ENCODE measurements around the gene FBXL17. TPM values are rescaled to one million over a fixed set of nuclear protein-coding genes. Genes with fewer than 3 reads are reported as not detected.
A peak's percentile ranks its signal among the peaks of the same experiment; 100 is the strongest.

FBXL17 gene
- total and polyA plus RNA-seq, 9 of the 15 experiments (the other 6 are each of a cell fraction or from before 2014, with no cell fraction given) = 0.32 to 5.4 (median 1.8) TPM

GRCh38 chr5:108367679-108368334 lies 14.1 kb downstream of the FBXL17 start (continued):
- TF ChIP-seq, protein P1, sequence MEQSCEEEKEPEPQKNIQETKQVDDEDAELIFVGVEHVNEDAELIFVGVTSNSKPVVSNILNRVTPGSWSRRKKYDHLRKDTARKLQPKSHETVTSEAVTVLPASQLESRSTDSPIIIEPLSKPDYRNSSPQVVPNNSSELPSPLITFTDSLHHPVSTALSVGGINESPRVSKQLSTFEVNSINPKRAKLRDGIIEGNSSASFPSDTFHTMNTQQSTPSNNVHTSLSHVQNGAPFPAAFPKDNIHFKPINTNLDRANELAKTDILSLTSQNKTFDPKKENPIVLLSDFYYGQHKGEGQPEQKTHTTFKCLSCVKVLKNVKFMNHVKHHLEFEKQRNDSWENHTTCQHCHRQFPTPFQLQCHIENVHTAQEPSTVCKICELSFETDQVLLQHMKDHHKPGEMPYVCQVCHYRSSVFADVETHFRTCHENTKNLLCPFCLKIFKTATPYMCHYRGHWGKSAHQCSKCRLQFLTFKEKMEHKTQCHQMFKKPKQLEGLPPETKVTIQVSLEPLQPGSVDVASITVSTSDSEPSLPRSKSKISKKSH (CRISPR knock-in tag; IDR thresholded peaks at IDR 0.05) = no peak
- no peak for TF ChIP-seq NR3C1 (CRISPR knock-in tag; IDR thresholded peaks at IDR 0.05)

DNA sequence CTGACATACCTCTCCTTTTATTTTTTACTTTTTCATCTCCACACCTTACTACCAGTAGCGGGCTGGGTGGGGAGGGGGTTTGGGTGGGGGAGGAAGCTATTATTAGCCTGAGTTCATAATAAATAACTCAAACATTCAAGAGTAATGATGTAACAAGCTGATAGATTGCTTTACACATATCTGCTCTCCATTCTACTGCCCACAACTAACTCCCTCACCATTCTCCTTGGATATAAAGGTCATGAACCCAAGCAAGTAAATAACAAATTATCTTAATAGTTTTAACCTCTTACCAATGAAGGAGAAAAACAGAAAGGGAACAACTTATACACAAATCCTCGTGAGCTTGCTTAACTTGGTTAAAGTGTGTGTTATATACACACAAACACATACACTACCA lies 15.4 kb downstream of the FBXL17 start:
- H3K9me3 ChIP-seq (replicated peaks; ENCODE audit: control insufficient read depth, insufficient read depth, low read depth, low read length) = no peaks in the 10 kb centered on the region
- H3K36me3 ChIP-seq (ENCODE audit: control insufficient read depth, insufficient read depth, low read length) = no peaks in the 10 kb centered on the region
- no peaks in the 10 kb centered on the region for H3K79me2 ChIP-seq (ENCODE audit: control insufficient read depth, insufficient read depth, low read length)
- WGBS (ENCODE audit: insufficient coverage, low coverage, missing lambda C conversion rate) = 19% methylated on average over 2 of the region's 2 CpGs
- POLR2A ChIA-PET = interaction anchor here (0.9 to 1.5 kb wide), 2 partner anchors 11 to 15 kb away, joined by 3 to 4 read pairs; partner anchors contain the start of gene FBXL17
- DNase-seq (ENCODE audit: extremely low read depth in 1 of 4, low spot score in 3 of 4) (no peak), FAIRE-seq (no peak), ATAC-seq (peak; percentile 46; the same call in 1 of the 3 replicates)
- no peaks in the 10 kb centered on the region for H3K27me3 ChIP-seq (ENCODE audit: control insufficient read depth in 2 of 2, insufficient read depth in 2 of 2, low read length in 2 of 2)
- H3K4me3 ChIP-seq = no peak overlapping the region
- in situ Hi-C loops (cut with MboI) (no loop called here), intact Hi-C loops (cut with micrococcal nuclease) (no loop called here)
- no peak overlapping the region for H3K27ac ChIP-seq (ENCODE audit: extremely low read depth, low read depth, low read length)
- H3K4me1 ChIP-seq (replicated peaks in 1 of 2; ENCODE audit: control insufficient read depth in 2 of 2, insufficient read depth in 2 of 2, low read length in 2 of 2) = no peaks in the 10 kb centered on the region
- no peak overlapping the region for H3K9ac ChIP-seq (ENCODE audit: insufficient read depth in 1 of 2, low read depth in 2 of 2, low read length in 2 of 2)
- CTCF ChIA-PET (ENCODE audit: low intra/inter-chr PET ratio) = no interaction called here
- BruUV-seq (replicated peaks) = no TSS peak
- TF ChIP-seq NR2C1 (IDR thresholded peaks at IDR 0.05) (no peak), NR2C1 (tag; IDR thresholded peaks at IDR 0.05) (peak; percentile 46; the same call in 1 of the 2 replicates), ZNF589 (CRISPR knock-in tag; IDR thresholded peaks at IDR 0.05; ENCODE audit: low read depth) (no peak), E2F4 (CRISPR knock-in tag; IDR thresholded peaks at IDR 0.05; ENCODE audit: low read depth) (no peak), UBTF (IDR thresholded peaks at IDR 0.05; ENCODE audit: borderline replicate concordance in 1 of 2, low read depth in 2 of 2, low read length in 2 of 2) (no peak), CTBP1 (IDR thresholded peaks at IDR 0.05; ENCODE audit: borderline replicate concordance) (no peak)
- H3K9me1 ChIP-seq (ENCODE audit: control insufficient read depth, insufficient read depth, low read length) = no peaks in the 10 kb centered on the region
- H2AFZ ChIP-seq (ENCODE audit: low read depth, low read length) = no peak overlapping the region
- no peak overlapping the region for H3K4me2 ChIP-seq (ENCODE audit: insufficient read depth, low read length)
- H4K20me1 ChIP-seq (replicated peaks; ENCODE audit: control insufficient read depth, insufficient read depth, low read length) = no peaks in the 10 kb centered on the region

All from K562 (cell line).